ENCODE data around the gene SDHAF1.

The SDHAF1 gene

GRCh38 chr19:36019061-36019670, 24.2 kb downstream of the SDHAF1 start:
- Histone ChIP-seq H3K4me3 (no peak overlapping the region), H3K27ac (no peak overlapping the region)
- TF ChIP-seq CTCF (IDR thresholded peaks at IDR 0.05), result no peak
- no peak for DNase-seq (ENCODE audit: low spot score)

- Histone ChIP-seq H3K4me3 (no peak overlapping the region), H3K27ac (no peak overlapping the region)
- no peak for TF ChIP-seq CTCF (IDR thresholded peaks at IDR 0.05)
- no peak for DNase-seq (ENCODE audit: low spot score)
These were observed 28.4 kb downstream of the SDHAF1 start for GRCh38 chr19:36023432-36023831.

- Histone ChIP-seq H3K4me3 (no peak overlapping the region), H3K27ac (no peak overlapping the region)
- TF ChIP-seq CTCF (IDR thresholded peaks at IDR 0.05), result no peak
- DNase-seq (ENCODE audit: low spot score), result no peak
These were observed 30.6 kb downstream of the SDHAF1 start for GRCh38 chr19:36025541-36025940.

GRCh38 chr19:36026091-36026876, 31.3 kb downstream of the SDHAF1 start:
- TF ChIP-seq CTCF (IDR thresholded peaks at IDR 0.05), result no peak
- Histone ChIP-seq H3K4me3 (no peak overlapping the region), H3K27ac (no peak overlapping the region)
- DNase-seq (ENCODE audit: low spot score), result no peak

GRCh38 chr19:36027696-36028095, 32.7 kb downstream of the SDHAF1 start:
- Histone ChIP-seq H3K27ac (no peak overlapping the region), H3K4me3 (no peak overlapping the region)
- DNase-seq (ENCODE audit: low spot score), result no peak
- no peak for TF ChIP-seq CTCF (IDR thresholded peaks at IDR 0.05)

- DNase-seq (ENCODE audit: low spot score), result no peak
- Histone ChIP-seq H3K27ac (no peak overlapping the region), H3K4me3 (no peak overlapping the region)
- TF ChIP-seq CTCF (IDR thresholded peaks at IDR 0.05), result no peak
These were observed 33.5 kb downstream of the SDHAF1 start for GRCh38 chr19:36028313-36029041.

Measured in coronary artery (tissue), 2 donors.